Measurements from ENCODE around the gene PTCH2. TPM values are rescaled to one million over a fixed set of nuclear protein-coding genes. Genes with fewer than 3 reads are reported as not detected.
"Not testable (repeated sequence)": the region's sequence is repeated elsewhere in the genome, so short reads cannot be mapped to it uniquely, and the experiment has no call there.

PTCH2 gene
- total and polyA plus RNA-seq, 4 donors: 0.38 to 6.7 (median 4.0) TPM

GRCh38 chr1:44848456-44849181 lies 5.6 kb upstream of the PTCH2 start:
- Histone ChIP-seq H3K4me3 (ENCODE audit: low read length in 2 of 2) (no peak overlapping the region), H3K27me3 (ENCODE audit: control insufficient read depth in 1 of 2, insufficient read depth in 2 of 2, low read length in 1 of 2) (no peaks in the 10 kb centered on the region), H3K36me3 (ENCODE audit: control insufficient read depth in 1 of 2, insufficient read depth in 2 of 2, low read length in 1 of 2) (no peaks in the 10 kb centered on the region), H3K4me1 (ENCODE audit: control insufficient read depth in 1 of 2, insufficient read depth in 2 of 2, low read length in 2 of 2) (no peaks in the 10 kb centered on the region), H3K27ac (ENCODE audit: low read depth in 1 of 2, low read length in 2 of 2) (no peak overlapping the region), H3K9me3 (ENCODE audit: control insufficient read depth, low read length) (no peaks in the 10 kb centered on the region)
- ATAC-seq (ENCODE audit: low FRiP score): no peak
- 80 to 86% methylated on average over 7 of the region's 7 CpGs for WGBS, 2 donors
- no peak for DNase-seq
- intact Hi-C loops (cut with DNase I): no loop called here

DNA sequence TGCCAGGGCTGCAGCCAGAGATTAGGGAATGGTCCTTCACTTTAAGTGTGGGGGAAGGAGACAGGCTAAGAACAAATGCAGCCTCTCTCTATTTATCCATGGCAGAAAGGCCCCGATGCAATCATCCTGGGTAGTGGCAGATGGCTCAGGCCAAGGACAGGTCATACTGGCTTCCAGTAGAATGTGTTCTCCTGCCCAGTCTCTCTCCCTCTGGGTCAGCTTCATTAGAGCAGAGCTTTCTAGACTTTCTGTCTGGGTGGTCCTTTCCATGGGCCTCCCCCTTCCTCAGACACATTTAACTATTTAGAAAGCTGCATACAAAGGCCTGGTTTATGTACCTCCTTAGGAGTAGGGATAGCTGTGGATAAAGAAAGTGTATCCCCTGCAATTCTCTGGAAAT lies 4.8 kb upstream of the PTCH2 start:
- ATAC-seq (ENCODE audit: low FRiP score) (no peak), DNase-seq (no peak)
- no peaks in the 10 kb centered on the region for H3K4me1 ChIP-seq (ENCODE audit: control insufficient read depth in 1 of 2, insufficient read depth in 2 of 2, low read length in 2 of 2)
- intact Hi-C loops (cut with DNase I): no loop called here
- no peaks in the 10 kb centered on the region for H3K27me3 ChIP-seq (ENCODE audit: control insufficient read depth in 1 of 2, insufficient read depth in 2 of 2, low read length in 1 of 2)
- H3K9me3 ChIP-seq (ENCODE audit: control insufficient read depth, low read length): no peaks in the 10 kb centered on the region
- no peak overlapping the region for H3K27ac ChIP-seq (ENCODE audit: low read depth in 1 of 2, low read length in 2 of 2)
- WGBS, 2 donors: 73% methylated on average over 1 of the region's 1 CpG
- H3K36me3 ChIP-seq (ENCODE audit: control insufficient read depth in 1 of 2, insufficient read depth in 2 of 2, low read length in 1 of 2): no peaks in the 10 kb centered on the region
- no peak overlapping the region for H3K4me3 ChIP-seq (ENCODE audit: low read length in 2 of 2)

DNA sequence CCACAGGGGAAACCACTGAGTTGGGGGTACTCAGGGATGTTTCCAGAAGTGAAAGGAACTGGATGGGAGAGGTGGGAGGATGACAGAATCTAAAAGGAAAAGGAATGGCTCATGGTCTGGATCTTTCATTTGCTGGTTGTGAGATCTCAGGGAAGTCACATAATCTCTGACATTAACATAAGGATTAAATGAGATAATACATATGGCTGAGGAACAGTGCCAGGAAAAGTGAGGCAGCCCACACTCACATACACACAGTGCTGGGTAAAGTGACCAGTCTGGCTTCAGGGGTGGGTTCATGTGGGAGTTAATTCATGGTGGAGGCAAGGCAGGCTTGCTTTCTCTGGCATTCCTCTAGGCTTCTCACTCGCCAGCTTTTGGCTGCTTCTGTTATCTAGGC lies 3.9 kb upstream of the PTCH2 start:
- intact Hi-C loops (cut with DNase I): no loop called here
- 69% methylated on average over 1 of the region's 1 CpG for WGBS, 2 donors
- Histone ChIP-seq H3K27me3 (ENCODE audit: control insufficient read depth in 1 of 2, insufficient read depth in 2 of 2, low read length in 1 of 2) (no peaks in the 10 kb centered on the region), H3K4me3 (ENCODE audit: low read length in 2 of 2) (no peak overlapping the region), H3K9me3 (ENCODE audit: control insufficient read depth, low read length) (no peaks in the 10 kb centered on the region), H3K4me1 (ENCODE audit: control insufficient read depth in 1 of 2, insufficient read depth in 2 of 2, low read length in 2 of 2) (no peaks in the 10 kb centered on the region), H3K27ac (ENCODE audit: low read depth in 1 of 2, low read length in 2 of 2) (no peak overlapping the region), H3K36me3 (ENCODE audit: control insufficient read depth in 1 of 2, insufficient read depth in 2 of 2, low read length in 1 of 2) (no peaks in the 10 kb centered on the region)
- ATAC-seq (ENCODE audit: low FRiP score) (no peak), DNase-seq (no peak)

GRCh38 chr1:44842486-44842861 lies 579 bp downstream of the PTCH2 start:
- H3K4me3 ChIP-seq (ENCODE audit: low read length in 2 of 2): peak overlapping the region; percentile 27 to 76
- DNase-seq (no peak), ATAC-seq (ENCODE audit: low FRiP score) (peak; percentile 29)
- no peaks in the 10 kb centered on the region for H3K36me3 ChIP-seq (ENCODE audit: control insufficient read depth in 1 of 2, insufficient read depth in 2 of 2, low read length in 1 of 2)
- no peaks in the 10 kb centered on the region for H3K27me3 ChIP-seq (ENCODE audit: control insufficient read depth in 1 of 2, insufficient read depth in 2 of 2, low read length in 1 of 2)
- no peaks in the 10 kb centered on the region for H3K9me3 ChIP-seq (ENCODE audit: control insufficient read depth, low read length)
- no peak overlapping the region for H3K27ac ChIP-seq (ENCODE audit: low read depth in 1 of 2, low read length in 2 of 2)
- intact Hi-C loops (cut with DNase I): loop anchor here in 1 of 2 donors (5.0 kb wide), 1 partner anchor 460 kb away; no protein-coding TSS in a partner anchor
- 64% methylated on average over 16 of the region's 16 CpGs for WGBS, 2 donors
- H3K4me1 ChIP-seq (ENCODE audit: control insufficient read depth in 1 of 2, insufficient read depth in 2 of 2, low read length in 2 of 2): no peaks in the 10 kb centered on the region

- Histone ChIP-seq H3K4me3 (ENCODE audit: low read length in 2 of 2) (no peak overlapping the region), H3K36me3 (ENCODE audit: control insufficient read depth in 1 of 2, insufficient read depth in 2 of 2, low read length in 1 of 2) (no peaks in the 10 kb centered on the region), H3K9me3 (ENCODE audit: control insufficient read depth, low read length) (no peaks in the 10 kb centered on the region), H3K27ac (ENCODE audit: low read depth in 1 of 2, low read length in 2 of 2) (no peak overlapping the region), H3K4me1 (ENCODE audit: control insufficient read depth in 1 of 2, insufficient read depth in 2 of 2, low read length in 2 of 2) (no peaks in the 10 kb centered on the region), H3K27me3 (ENCODE audit: control insufficient read depth in 1 of 2, insufficient read depth in 2 of 2, low read length in 1 of 2) (no peaks in the 10 kb centered on the region)
- no peak for DNase-seq
- ATAC-seq (ENCODE audit: low FRiP score): no peak
- 72 to 74% methylated on average over 4 of the region's 4 CpGs for WGBS, 2 donors
- intact Hi-C loops (cut with DNase I): loop anchor here (5.0 to 10.0 kb wide), 3 partner anchors 55 to 465 kb away; partner anchors contain the start of genes BEST4 (in 1 of the 2), HECTD3 (in 1 of the 2) and UROD (in 1 of the 2)
Measured at GRCh38 chr1:44839576-44839975, 3.5 kb downstream of the PTCH2 start.

GRCh38 chr1:44838294-44838693 lies 4.8 kb downstream of the PTCH2 start:
- H3K9me3 ChIP-seq (ENCODE audit: control insufficient read depth, low read length); H3K4me3 ChIP-seq (ENCODE audit: low read length in 2 of 2); DNase-seq; H3K36me3 ChIP-seq (ENCODE audit: control insufficient read depth in 1 of 2, insufficient read depth in 2 of 2, low read length in 1 of 2); H3K27me3 ChIP-seq (ENCODE audit: control insufficient read depth in 1 of 2, insufficient read depth in 2 of 2, low read length in 1 of 2); H3K4me1 ChIP-seq (ENCODE audit: control insufficient read depth in 1 of 2, insufficient read depth in 2 of 2, low read length in 2 of 2); ATAC-seq (ENCODE audit: low FRiP score); H3K27ac ChIP-seq (ENCODE audit: low read depth in 1 of 2, low read length in 2 of 2): not testable (repeated sequence)
- WGBS, 2 donors: 93 to 94% methylated on average over 11 of the region's 11 CpGs
- intact Hi-C loops (cut with DNase I): loop anchor here (5.0 to 10.0 kb wide), 3 partner anchors 53 to 467 kb away; partner anchors contain the start of genes BEST4 (in 1 of the 2), HECTD3 (in 1 of the 2) and UROD (in 1 of the 2)

DNA sequence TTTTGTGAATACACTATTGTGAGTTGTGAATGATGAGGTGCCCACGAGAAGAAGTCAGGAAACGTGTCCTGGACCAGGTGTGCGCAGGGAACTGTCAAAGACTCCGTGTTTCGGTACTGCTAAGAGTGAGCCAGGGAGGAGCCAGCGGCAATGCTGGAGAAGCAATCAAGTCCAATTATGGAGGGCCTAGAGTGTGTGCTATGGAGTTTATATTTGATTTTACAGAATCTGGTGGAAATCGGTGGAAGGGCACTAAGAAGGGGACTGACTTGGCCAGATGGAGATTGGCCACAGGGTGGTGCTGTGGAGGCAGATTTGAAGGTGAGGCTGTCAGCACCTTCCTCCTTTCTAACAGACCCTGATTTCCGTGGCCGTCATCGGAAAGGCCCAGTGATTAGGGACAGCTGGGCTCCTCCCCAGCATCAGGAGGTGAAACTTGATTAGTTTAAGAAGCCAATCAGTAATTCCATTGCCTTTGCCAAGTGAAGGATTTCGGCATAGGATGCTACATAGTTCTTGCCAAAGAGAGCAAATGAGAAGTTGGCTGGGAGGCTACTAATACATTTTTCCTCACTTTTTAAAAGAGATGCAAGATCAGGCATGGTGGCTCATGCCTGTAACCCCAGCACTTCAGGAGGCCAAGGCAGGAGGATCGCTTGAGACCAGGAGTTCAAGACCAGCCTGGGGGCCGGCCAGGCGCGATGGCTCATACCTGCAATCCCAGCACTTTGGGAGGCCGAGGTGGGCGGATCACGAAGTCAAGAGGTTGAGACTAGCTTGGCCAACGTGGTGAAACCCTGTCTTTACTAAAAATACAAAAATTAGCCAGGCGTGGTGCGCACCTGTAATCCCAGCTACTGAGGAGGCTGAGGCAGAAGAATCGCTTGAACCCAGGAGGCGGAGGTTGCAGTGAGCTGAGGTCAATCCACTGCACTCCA lies 7.0 kb downstream of the PTCH2 start:
- DNase-seq (peak; percentile 93 to 96), ATAC-seq (ENCODE audit: low FRiP score) (peak; percentile 86)
- Histone ChIP-seq H3K27me3 (ENCODE audit: control insufficient read depth in 1 of 2, insufficient read depth in 2 of 2, low read length in 1 of 2) (no peaks in the 10 kb centered on the region), H3K4me1 (ENCODE audit: control insufficient read depth in 1 of 2, insufficient read depth in 2 of 2, low read length in 2 of 2) (no peaks in the 10 kb centered on the region), H3K9me3 (ENCODE audit: control insufficient read depth, low read length) (no peaks in the 10 kb centered on the region), H3K27ac (ENCODE audit: low read depth in 1 of 2, low read length in 2 of 2) (no peak overlapping the region), H3K4me3 (ENCODE audit: low read length in 2 of 2) (no peak overlapping the region), H3K36me3 (ENCODE audit: control insufficient read depth in 1 of 2, insufficient read depth in 2 of 2, low read length in 1 of 2) (no peaks in the 10 kb centered on the region)
- WGBS, 2 donors: 64 to 66% methylated on average over 23 of the region's 23 CpGs
- intact Hi-C loops (cut with DNase I): loop anchor here (5.0 to 10.0 kb wide), 3 partner anchors 51 to 469 kb away; partner anchors contain the start of genes BEST4 (in 1 of the 2), HECTD3 (in 1 of the 2) and UROD (in 1 of the 2)

DNA sequence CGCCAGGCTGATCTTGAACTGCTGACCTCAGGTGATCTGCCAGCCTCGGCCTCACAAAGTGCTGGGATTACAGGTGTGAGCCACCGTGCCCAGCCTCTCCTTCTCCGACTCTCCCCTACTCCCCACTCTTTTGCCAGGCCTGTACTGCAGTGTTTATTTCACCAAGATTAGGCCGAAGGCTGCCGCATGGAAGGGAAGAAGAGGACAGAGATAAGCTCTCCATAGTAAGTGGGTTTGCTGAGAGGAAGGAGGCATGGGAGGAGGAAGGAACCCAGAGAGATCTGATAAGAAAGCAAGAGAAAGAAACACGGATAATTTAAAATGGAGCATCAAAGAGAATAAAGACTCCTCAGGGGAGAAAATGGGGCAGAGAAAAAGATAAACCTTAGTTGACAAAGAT lies 8.7 kb downstream of the PTCH2 start:
- Histone ChIP-seq H3K27me3 (ENCODE audit: control insufficient read depth in 1 of 2, insufficient read depth in 2 of 2, low read length in 1 of 2) (no peaks in the 10 kb centered on the region), H3K9me3 (ENCODE audit: control insufficient read depth, low read length) (no peaks in the 10 kb centered on the region), H3K4me1 (ENCODE audit: control insufficient read depth in 1 of 2, insufficient read depth in 2 of 2, low read length in 2 of 2) (no peaks in the 10 kb centered on the region), H3K4me3 (ENCODE audit: low read length in 2 of 2) (no peak overlapping the region), H3K27ac (ENCODE audit: low read depth in 1 of 2, low read length in 2 of 2) (no peak overlapping the region), H3K36me3 (ENCODE audit: control insufficient read depth in 1 of 2, insufficient read depth in 2 of 2, low read length in 1 of 2) (no peaks in the 10 kb centered on the region)
- ATAC-seq (ENCODE audit: low FRiP score): no peak
- intact Hi-C loops (cut with DNase I): loop anchor here (5.0 to 10.0 kb wide), 3 partner anchors 47 to 470 kb away; partner anchors contain the start of gene BEST4 (in 2 of the 2)
- 83 to 85% methylated on average over 7 of the region's 7 CpGs for WGBS, 2 donors
- no peak for DNase-seq

Data from aorta (tissue), 5 donors.